ENCODE data around the gene IFI16. TPM values are rescaled to one million over a fixed set of nuclear protein-coding genes. Genes with fewer than 3 reads are reported as not detected.

IFI16 gene
- 100 to 1,000 TPM; 311 to 326 TPM for total RNA-seq

GRCh38 chr1:159009704-159010361 lies at the start of gene IFI16:
Gene IFI16 (plus strand): TSS chr1:159009907. CDS start chr1:159014681, 4,774 bp downstream.
- Mint-ChIP-seq H3K4me3 (peak within 1 kb of the TSS; percentile 92 to 100), H3K27ac (peak within 1 kb of the TSS; percentile 100), H3K4me1 (ENCODE audit: low read depth) (peaks cover 60% of the 10 kb centered on the region), H3K36me3 (ENCODE audit: insufficient read depth in 2 of 2) (peaks cover 28 to 45% of the 10 kb centered on the region in 2 donors), H3K9me3 (no peaks in the 10 kb centered on the region), H3K27me3 (ENCODE audit: low read depth) (no peaks in the 10 kb centered on the region)
- peak; percentile 75 to 79 for ATAC-seq (replicated peaks in 1 of 2)
- peak; percentile 72 to 74 for DNase-seq

GRCh38 chr1:158961178-158961577 lies 48.5 kb upstream of the IFI16 start:
- DNase-seq, result no peak
- no peak overlapping the region for H3K4me3 Mint-ChIP-seq
- peaks cover 6 to 7% of the 10 kb centered on the region in 2 donors for H3K9me3 Mint-ChIP-seq
- peak; percentile 45 to 52 for ATAC-seq (replicated peaks in 1 of 2)
- peaks cover 33% of the 10 kb centered on the region for H3K27me3 Mint-ChIP-seq (ENCODE audit: low read depth)
- no peak overlapping the region for H3K27ac Mint-ChIP-seq
- peaks cover 11% of the 10 kb centered on the region for H3K4me1 Mint-ChIP-seq (ENCODE audit: low read depth)
- peaks cover 13 to 17% of the 10 kb centered on the region in 2 donors for H3K36me3 Mint-ChIP-seq (ENCODE audit: insufficient read depth in 2 of 2)

- Mint-ChIP-seq H3K4me3 (no peak overlapping the region), H3K27ac (no peak overlapping the region), H3K36me3 (ENCODE audit: insufficient read depth in 2 of 2) (peaks cover 15 to 23% of the 10 kb centered on the region in 2 donors)
Observed at GRCh38 chr1:158962983-158963382, 46.7 kb upstream of the IFI16 start.

DNA sequence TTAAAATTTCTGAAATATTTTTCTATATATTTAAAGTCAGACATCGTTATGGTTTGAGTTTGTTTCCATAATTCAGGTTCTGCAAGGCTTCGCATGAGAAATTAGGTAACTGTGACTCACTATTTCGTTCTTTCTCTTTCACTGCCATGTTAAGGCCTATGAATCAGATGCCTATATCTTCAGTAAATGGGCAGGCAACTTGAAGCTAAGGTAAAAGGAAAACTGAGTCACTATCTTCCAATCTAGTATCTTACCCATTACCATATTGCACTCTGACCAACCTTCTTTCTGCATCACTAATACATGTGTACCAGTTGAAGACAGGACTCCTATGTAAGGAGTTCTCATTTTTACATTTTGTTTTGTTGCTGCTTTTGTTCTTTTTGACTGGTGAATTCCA lies 40.5 kb upstream of the IFI16 start:
- Mint-ChIP-seq H3K27me3 (ENCODE audit: low read depth) (peaks cover 18% of the 10 kb centered on the region), H3K4me1 (ENCODE audit: low read depth) (peaks cover 45% of the 10 kb centered on the region), H3K9me3 (peaks cover 5 to 9% of the 10 kb centered on the region in 2 donors), H3K4me3 (peak overlapping the region in 1 of 2 donors; percentile 84), H3K27ac (peak overlapping the region; percentile 99), H3K36me3 (ENCODE audit: insufficient read depth in 2 of 2) (peaks cover 11 to 19% of the 10 kb centered on the region in 2 donors)
- DNase-seq, result peak in 1 of 2 donors; percentile 6
- peak; percentile 94 for ATAC-seq (replicated peaks in 1 of 2)

More at GRCh38 chr1:158962983-158963382, 46.7 kb upstream of the IFI16 start:
- ATAC-seq (replicated peaks in 1 of 2), result no peak
- H3K27me3 Mint-ChIP-seq (ENCODE audit: low read depth), result peaks cover 33% of the 10 kb centered on the region
- H3K4me1 Mint-ChIP-seq (ENCODE audit: low read depth), result peaks cover 24% of the 10 kb centered on the region
- peaks cover 5 to 9% of the 10 kb centered on the region in 2 donors for H3K9me3 Mint-ChIP-seq
- no peak for DNase-seq

- H3K4me1 Mint-ChIP-seq (ENCODE audit: low read depth), result peaks cover 45% of the 10 kb centered on the region
Observed at GRCh38 chr1:158969855-158970254, 39.9 kb upstream of the IFI16 start.

DNA sequence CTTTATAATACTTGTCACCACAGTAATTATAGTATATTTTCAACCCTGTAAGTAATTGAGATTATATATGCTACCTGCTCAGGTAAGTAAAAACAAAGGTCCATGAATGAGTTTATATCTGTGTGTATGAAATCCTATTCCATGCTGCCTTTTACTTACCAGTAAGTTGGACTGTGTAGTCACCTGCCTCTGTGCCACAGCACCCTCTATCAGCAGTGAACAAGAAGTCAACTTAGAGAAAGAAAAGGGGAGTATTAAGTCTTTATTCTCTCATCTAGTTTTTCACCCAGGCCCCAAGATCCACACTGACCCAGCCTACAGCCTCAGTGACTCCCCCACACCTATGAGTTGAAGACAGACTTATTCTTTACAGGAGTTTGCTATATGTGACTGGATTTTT lies 36.9 kb upstream of the IFI16 start:
- no peaks in the 10 kb centered on the region for H3K36me3 Mint-ChIP-seq (ENCODE audit: insufficient read depth in 2 of 2)
- ATAC-seq (replicated peaks in 1 of 2) (no peak), DNase-seq (no peak)
- H3K9me3 Mint-ChIP-seq, result no peaks in the 10 kb centered on the region
- no peaks in the 10 kb centered on the region for H3K27me3 Mint-ChIP-seq (ENCODE audit: low read depth)
- peaks cover 41% of the 10 kb centered on the region for H3K4me1 Mint-ChIP-seq (ENCODE audit: low read depth)
- H3K4me3 Mint-ChIP-seq, result no peak overlapping the region
- H3K27ac Mint-ChIP-seq, result peak overlapping the region; percentile 61

More at GRCh38 chr1:158969855-158970254, 39.9 kb upstream of the IFI16 start:
- Mint-ChIP-seq H3K9me3 (peaks cover 5 to 8% of the 10 kb centered on the region in 2 donors), H3K36me3 (ENCODE audit: insufficient read depth in 2 of 2) (peaks cover 7 to 12% of the 10 kb centered on the region in 2 donors), H3K27me3 (ENCODE audit: low read depth) (peaks cover 12% of the 10 kb centered on the region), H3K4me3 (peak overlapping the region; percentile 2 to 84), H3K27ac (peak overlapping the region; percentile 99)
- ATAC-seq (replicated peaks in 1 of 2), result peak; percentile 74 to 75
- peak; percentile 16 to 39 for DNase-seq

- Mint-ChIP-seq H3K9me3 (peaks cover 0 to 5% of the 10 kb centered on the region in 2 donors), H3K27ac (no peak overlapping the region), H3K36me3 (ENCODE audit: insufficient read depth in 2 of 2) (peaks cover 3 to 5% of the 10 kb centered on the region in 2 donors), H3K4me3 (no peak overlapping the region), H3K4me1 (ENCODE audit: low read depth) (peaks cover 24% of the 10 kb centered on the region), H3K27me3 (ENCODE audit: low read depth) (no peaks in the 10 kb centered on the region)
- no peak for DNase-seq
- no peak for ATAC-seq (replicated peaks in 1 of 2)
Observed at GRCh38 chr1:158976219-158976618, 33.5 kb upstream of the IFI16 start.

- Mint-ChIP-seq H3K27ac (no peak overlapping the region), H3K4me1 (ENCODE audit: low read depth) (peaks cover 13% of the 10 kb centered on the region), H3K4me3 (no peak overlapping the region), H3K36me3 (ENCODE audit: insufficient read depth in 2 of 2) (peaks cover 15% of the 10 kb centered on the region in 2 donors), H3K9me3 (peaks cover 6 to 16% of the 10 kb centered on the region in 2 donors), H3K27me3 (ENCODE audit: low read depth) (peaks cover 13% of the 10 kb centered on the region)
- ATAC-seq (replicated peaks in 1 of 2), result peak in 1 of 2 donors; percentile 33
- no peak for DNase-seq
Observed at GRCh38 chr1:158978730-158979129, 31.0 kb upstream of the IFI16 start.

DNA sequence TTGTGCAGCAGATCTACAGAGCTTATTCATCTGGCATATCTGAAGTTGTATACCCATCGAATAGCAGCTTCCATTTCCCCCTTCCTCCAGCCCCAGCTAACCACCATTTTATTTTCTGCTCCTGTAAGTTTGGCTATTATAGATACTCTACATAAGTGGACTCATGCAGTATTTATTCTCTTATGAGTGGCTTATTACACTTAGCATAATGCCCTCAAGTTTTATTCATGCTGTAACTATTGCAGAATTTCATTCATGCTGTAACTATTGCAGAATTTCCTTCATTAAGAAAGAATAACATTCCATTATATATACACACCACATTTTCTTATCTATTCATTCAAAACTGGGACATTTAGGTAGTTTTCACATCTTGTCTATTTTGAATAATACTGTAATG lies 30.5 kb upstream of the IFI16 start:
- DNase-seq, result no peak
- no peak overlapping the region for H3K4me3 Mint-ChIP-seq
- no peak overlapping the region for H3K27ac Mint-ChIP-seq
- H3K9me3 Mint-ChIP-seq, result peaks cover 6 to 16% of the 10 kb centered on the region in 2 donors
- no peak for ATAC-seq (replicated peaks in 1 of 2)
- peaks cover 15 to 19% of the 10 kb centered on the region in 2 donors for H3K36me3 Mint-ChIP-seq (ENCODE audit: insufficient read depth in 2 of 2)
- H3K27me3 Mint-ChIP-seq (ENCODE audit: low read depth), result peaks cover 13% of the 10 kb centered on the region
- H3K4me1 Mint-ChIP-seq (ENCODE audit: low read depth), result peaks cover 13% of the 10 kb centered on the region

DNA sequence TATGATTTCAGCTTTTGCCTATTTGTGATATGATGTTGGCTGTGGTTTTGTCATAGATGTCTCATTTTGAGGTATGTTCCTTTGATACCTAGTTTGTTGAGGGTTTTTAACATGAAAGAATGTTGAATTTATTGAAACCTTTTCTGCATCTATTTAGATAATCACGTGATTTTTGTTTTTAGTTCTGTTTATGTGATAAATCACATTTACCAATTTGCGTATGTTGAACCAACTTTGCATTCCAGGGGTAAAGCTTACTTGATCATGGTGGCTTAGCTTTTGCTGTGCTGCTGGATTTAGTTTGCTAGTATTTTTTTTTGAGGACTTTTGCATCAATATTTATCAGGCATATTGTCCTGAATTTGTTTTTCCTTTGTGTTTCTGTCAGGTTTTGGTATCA lies 26.5 kb upstream of the IFI16 start:
- DNase-seq (no peak), ATAC-seq (replicated peaks in 1 of 2) (no peak)
- Mint-ChIP-seq H3K27ac (no peak overlapping the region), H3K36me3 (ENCODE audit: insufficient read depth in 2 of 2) (peaks cover 29 to 34% of the 10 kb centered on the region in 2 donors), H3K9me3 (peaks cover 14 to 26% of the 10 kb centered on the region in 2 donors), H3K4me1 (ENCODE audit: low read depth) (peaks cover 5% of the 10 kb centered on the region), H3K4me3 (no peak overlapping the region), H3K27me3 (ENCODE audit: low read depth) (peaks cover 13% of the 10 kb centered on the region)

- no peak overlapping the region for H3K4me3 Mint-ChIP-seq
- H3K36me3 Mint-ChIP-seq (ENCODE audit: insufficient read depth in 2 of 2), result peaks cover 29 to 37% of the 10 kb centered on the region in 2 donors
- H3K27ac Mint-ChIP-seq, result peak overlapping the region; percentile 59
- peaks cover 13% of the 10 kb centered on the region for H3K27me3 Mint-ChIP-seq (ENCODE audit: low read depth)
- no peaks in the 10 kb centered on the region for H3K4me1 Mint-ChIP-seq (ENCODE audit: low read depth)
- DNase-seq (no peak), ATAC-seq (replicated peaks in 1 of 2) (no peak)
- peaks cover 14 to 26% of the 10 kb centered on the region in 2 donors for H3K9me3 Mint-ChIP-seq
Observed at GRCh38 chr1:158984386-158984785, 25.3 kb upstream of the IFI16 start.

GRCh38 chr1:158989424-158989823 lies 20.3 kb upstream of the IFI16 start:
- peaks cover 9 to 26% of the 10 kb centered on the region in 2 donors for H3K9me3 Mint-ChIP-seq
- H3K4me3 Mint-ChIP-seq, result no peak overlapping the region
- no peaks in the 10 kb centered on the region for H3K27me3 Mint-ChIP-seq (ENCODE audit: low read depth)
- H3K36me3 Mint-ChIP-seq (ENCODE audit: insufficient read depth in 2 of 2), result peaks cover 31 to 33% of the 10 kb centered on the region in 2 donors
- no peak for DNase-seq
- H3K4me1 Mint-ChIP-seq (ENCODE audit: low read depth), result no peaks in the 10 kb centered on the region
- no peak for ATAC-seq (replicated peaks in 1 of 2)
- peak overlapping the region; percentile 21 for H3K27ac Mint-ChIP-seq

- H3K27me3 Mint-ChIP-seq (ENCODE audit: low read depth), result no peaks in the 10 kb centered on the region
- H3K27ac Mint-ChIP-seq, result peak overlapping the region; percentile 29
- H3K36me3 Mint-ChIP-seq (ENCODE audit: insufficient read depth in 2 of 2), result peaks cover 25 to 29% of the 10 kb centered on the region in 2 donors
- peaks cover 3 to 17% of the 10 kb centered on the region in 2 donors for H3K9me3 Mint-ChIP-seq
- H3K4me3 Mint-ChIP-seq, result no peak overlapping the region
- peaks cover 17% of the 10 kb centered on the region for H3K4me1 Mint-ChIP-seq (ENCODE audit: low read depth)
- DNase-seq, result no peak
- peak; percentile 10 to 43 for ATAC-seq (replicated peaks in 1 of 2)
Observed at GRCh38 chr1:158992787-158993312, 16.9 kb upstream of the IFI16 start.

Data from activated T-cell treated with anti-CD3 and anti-CD28 coated beads, Interleukin-2, amount 50 U/mL, for 72 hours (primary cell).